Hepatocyte (in vitro differentiated cells): Measurements from ENCODE around the gene EEF2K. TPM values are rescaled to one million over a fixed set of nuclear protein-coding genes. Genes with fewer than 3 reads are reported as not detected.

Experiments used
- DNase-seq: peaks from one replicate; pipeline ENCODE4 v3.0.0-alpha.2; 2016; ENCODE audit warnings: low spot score
- H2AFZ ChIP-seq: fragments of 200-600 bp; sonication (generic); 2 replicates; pipeline ENCODE4 v1.6.0; 2016; ENCODE audit warnings: antibody characterized with exemption, mild to moderate bottlenecking
- H3K27ac ChIP-seq: fragments of 200-600 bp; sonication (generic); 2 replicates; pipeline ENCODE4 v1.5.1; 2016; ENCODE audit warnings: mild to moderate bottlenecking
- H3K27me3 ChIP-seq: fragments of 200-600 bp; sonication (generic); 2 replicates; pipeline ENCODE4 v1.6.1; 2016
- H3K36me3 ChIP-seq: fragments of 200-600 bp; sonication (generic); replicated peaks from 2 replicates; pipeline ENCODE4 v1.5.1; 2016; ENCODE audit warnings: low read depth; ENCODE audit not compliant: insufficient read depth
- H3K4me1 ChIP-seq: fragments of 200-600 bp; sonication (generic); 2 replicates; pipeline ENCODE4 v1.5.1; 2016; ENCODE audit warnings: mild to moderate bottlenecking, moderate library complexity; ENCODE audit not compliant: insufficient read depth
- H3K4me2 ChIP-seq: fragments of 200-600 bp; sonication (generic); 2 replicates; pipeline ENCODE4 v1.6.0; 2016
- H3K4me3 ChIP-seq: fragments of 200-600 bp; sonication (generic); 2 replicates; pipeline ENCODE4 v1.5.1; 2016; ENCODE audit warnings: mild to moderate bottlenecking
- H3K79me2 ChIP-seq: fragments of 200-600 bp; sonication (generic); 2 replicates; pipeline ENCODE4 v1.6.0; 2017; ENCODE audit warnings: mild to moderate bottlenecking
- H3K9me2 ChIP-seq: fragments of 200-600 bp; sonication (generic); replicated peaks from 2 replicates; pipeline ENCODE4 v1.6.0; 2017; ENCODE audit warnings: mild to moderate bottlenecking; ENCODE audit not compliant: insufficient read depth
- H3K9me3 ChIP-seq: fragments of 200-600 bp; sonication (generic); 2 replicates; pipeline ENCODE4 v1.5.1; 2016; ENCODE audit warnings: low read depth, mild to moderate bottlenecking
- H4K20me1 ChIP-seq: fragments of 200-600 bp; sonication (generic); 2 replicates; pipeline ENCODE4 v1.6.0; 2016; ENCODE audit warnings: mild to moderate bottlenecking; ENCODE audit not compliant: insufficient read depth, poor library complexity, severe bottlenecking
- EZH2 ChIP-seq: fragments of 200-600 bp; sonication (generic); IDR thresholded peaks from 2 replicates; pipeline ENCODE4 v1.6.1; 2016; ENCODE audit warnings: antibody characterized with exemption, mild to moderate bottlenecking, borderline replicate concordance
- EZH2phosphoT487 ChIP-seq: fragments of 200-600 bp; sonication (generic); IDR thresholded peaks from one replicate; pipeline ENCODE4 v1.6.1; 2018; ENCODE audit warnings: antibody characterized with exemption, mild to moderate bottlenecking, low read depth, moderate library complexity; ENCODE audit not compliant: unreplicated experiment, severe bottlenecking
- WGBS: methylation state at CpG from one replicate; pipeline ENCODE4 v1.1.6; 2016; ENCODE audit warnings: low lambda C conversion rate; ENCODE audit errors: missing lambda C conversion rate; 5-methylcytosine and 5-hydroxymethylcytosine counted together
- polyA plus RNA-seq: library from polyadenylated mRNA; unstranded; fragments of >200 nt; fragmentation: Nextera tagmentation; extraction: Ambion mirVana; gene quantifications from 2 replicates; pipeline ENCODE4 v1.2.1, GENCODE V29; 2016
- total RNA-seq: library from RNA; depleted of rRNA; stranded (reverse); fragments of >200 nt; gene quantifications from 2 replicates; pipeline ENCODE4 v1.2.3, GENCODE V29; 2014
- TF ChIP-seq, protein P1 (sequence below): fragments of 200-600 bp; sonication (generic); IDR thresholded peaks from 2 replicates; pipeline ENCODE4 v1.5.1; 2016; ENCODE audit warnings: antibody characterized with exemption, mild to moderate bottlenecking; ENCODE audit not compliant: poor library complexity

Gene EEF2K
- total and polyA plus RNA-seq, 2 experiments from 2014 or later: 7.9 to 15.1 TPM

DNA sequence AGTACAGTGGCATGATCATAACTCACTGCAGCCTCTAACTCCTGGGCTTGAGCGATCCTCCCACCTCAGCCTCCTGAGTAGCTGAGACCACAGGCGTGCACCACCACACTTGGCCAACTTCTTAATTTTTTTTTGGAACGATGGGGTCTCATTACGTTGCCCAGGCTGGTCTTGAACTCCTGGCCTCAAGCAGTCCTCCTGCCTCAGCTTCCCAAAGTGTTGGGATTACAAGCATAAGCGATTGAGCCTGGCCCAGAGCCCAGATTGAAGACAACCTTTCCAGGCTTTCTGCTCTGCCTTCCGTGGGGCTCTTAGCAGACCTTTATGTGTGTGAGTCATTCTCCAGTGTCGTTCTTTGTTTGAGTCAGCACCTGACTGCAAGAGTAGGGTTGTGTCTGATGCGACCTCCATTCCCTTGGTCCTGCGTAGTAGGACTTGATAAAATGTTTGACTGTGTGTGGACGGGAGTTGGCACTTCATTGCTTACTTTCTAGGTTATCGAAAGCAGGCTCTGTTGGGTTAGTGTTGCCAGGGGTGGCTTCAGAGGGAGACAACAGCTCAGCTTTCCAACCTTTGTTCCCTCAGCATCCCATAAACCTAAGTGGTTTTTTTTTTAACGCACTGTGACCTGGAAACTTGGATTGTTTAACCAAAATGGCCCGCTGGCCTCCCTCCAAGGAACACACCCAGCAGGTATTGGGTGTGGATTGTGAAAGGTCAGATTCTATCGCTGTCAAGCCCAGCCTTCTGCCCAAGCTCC is 26.4 kb downstream of the EEF2K start:
- H3K9me2 ChIP-seq: no peaks in the 10 kb centered on the region
- H3K4me1 ChIP-seq: peaks cover 5% of the 10 kb centered on the region
- H3K27me3 ChIP-seq: no peaks in the 10 kb centered on the region
- no peaks in the 10 kb centered on the region for H3K36me3 ChIP-seq
- peak overlapping the region; percentile 88 for H3K27ac ChIP-seq
- DNase-seq: peak; percentile 72
- H2AFZ ChIP-seq: peak overlapping the region; percentile 5
- TF ChIP-seq EZH2phosphoT487: no peak
- no peak for TF ChIP-seq EZH2
- TF ChIP-seq, protein P1, sequence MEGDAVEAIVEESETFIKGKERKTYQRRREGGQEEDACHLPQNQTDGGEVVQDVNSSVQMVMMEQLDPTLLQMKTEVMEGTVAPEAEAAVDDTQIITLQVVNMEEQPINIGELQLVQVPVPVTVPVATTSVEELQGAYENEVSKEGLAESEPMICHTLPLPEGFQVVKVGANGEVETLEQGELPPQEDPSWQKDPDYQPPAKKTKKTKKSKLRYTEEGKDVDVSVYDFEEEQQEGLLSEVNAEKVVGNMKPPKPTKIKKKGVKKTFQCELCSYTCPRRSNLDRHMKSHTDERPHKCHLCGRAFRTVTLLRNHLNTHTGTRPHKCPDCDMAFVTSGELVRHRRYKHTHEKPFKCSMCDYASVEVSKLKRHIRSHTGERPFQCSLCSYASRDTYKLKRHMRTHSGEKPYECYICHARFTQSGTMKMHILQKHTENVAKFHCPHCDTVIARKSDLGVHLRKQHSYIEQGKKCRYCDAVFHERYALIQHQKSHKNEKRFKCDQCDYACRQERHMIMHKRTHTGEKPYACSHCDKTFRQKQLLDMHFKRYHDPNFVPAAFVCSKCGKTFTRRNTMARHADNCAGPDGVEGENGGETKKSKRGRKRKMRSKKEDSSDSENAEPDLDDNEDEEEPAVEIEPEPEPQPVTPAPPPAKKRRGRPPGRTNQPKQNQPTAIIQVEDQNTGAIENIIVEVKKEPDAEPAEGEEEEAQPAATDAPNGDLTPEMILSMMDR: no peak
- 61% methylated on average over 14 of the region's 14 CpGs for WGBS
- peak overlapping the region; percentile 58 for H3K4me2 ChIP-seq
- H3K79me2 ChIP-seq: peaks cover 12% of the 10 kb centered on the region
- H4K20me1 ChIP-seq: no peaks in the 10 kb centered on the region
- H3K4me3 ChIP-seq: no peak overlapping the region
- H3K9me3 ChIP-seq: no peaks in the 10 kb centered on the region

DNA sequence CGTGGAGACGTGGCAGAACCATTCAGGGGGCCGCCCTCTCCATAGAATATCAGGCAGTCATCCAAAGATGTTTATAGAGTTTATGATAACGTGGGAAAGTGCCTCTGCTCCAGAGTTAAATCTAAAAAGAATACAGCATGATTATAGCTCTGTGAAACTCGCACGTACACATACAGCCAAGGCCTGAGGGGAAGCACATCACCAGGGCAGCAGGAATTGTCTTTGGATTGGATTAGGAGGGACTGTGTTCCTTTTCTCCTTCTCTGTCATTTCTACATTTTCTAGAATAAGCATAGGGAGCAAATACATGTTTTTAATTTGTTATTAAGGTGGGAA is 26.9 kb downstream of the EEF2K start:
- H2AFZ ChIP-seq: no peak overlapping the region
- peaks cover 5% of the 10 kb centered on the region for H3K4me1 ChIP-seq
- DNase-seq: no peak
- H3K79me2 ChIP-seq: peaks cover 12% of the 10 kb centered on the region
- TF ChIP-seq EZH2 (no peak), EZH2phosphoT487 (no peak)
- TF ChIP-seq, protein P1: no peak
- no peaks in the 10 kb centered on the region for H3K27me3 ChIP-seq
- H3K27ac ChIP-seq: peak overlapping the region; percentile 88
- no peak overlapping the region for H3K4me3 ChIP-seq
- H3K4me2 ChIP-seq: peak overlapping the region; percentile 58
- H3K9me2 ChIP-seq: no peaks in the 10 kb centered on the region
- no peaks in the 10 kb centered on the region for H3K36me3 ChIP-seq
- 36% methylated on average over 6 of the region's 6 CpGs for WGBS
- H4K20me1 ChIP-seq: no peaks in the 10 kb centered on the region
- H3K9me3 ChIP-seq: no peaks in the 10 kb centered on the region

DNA sequence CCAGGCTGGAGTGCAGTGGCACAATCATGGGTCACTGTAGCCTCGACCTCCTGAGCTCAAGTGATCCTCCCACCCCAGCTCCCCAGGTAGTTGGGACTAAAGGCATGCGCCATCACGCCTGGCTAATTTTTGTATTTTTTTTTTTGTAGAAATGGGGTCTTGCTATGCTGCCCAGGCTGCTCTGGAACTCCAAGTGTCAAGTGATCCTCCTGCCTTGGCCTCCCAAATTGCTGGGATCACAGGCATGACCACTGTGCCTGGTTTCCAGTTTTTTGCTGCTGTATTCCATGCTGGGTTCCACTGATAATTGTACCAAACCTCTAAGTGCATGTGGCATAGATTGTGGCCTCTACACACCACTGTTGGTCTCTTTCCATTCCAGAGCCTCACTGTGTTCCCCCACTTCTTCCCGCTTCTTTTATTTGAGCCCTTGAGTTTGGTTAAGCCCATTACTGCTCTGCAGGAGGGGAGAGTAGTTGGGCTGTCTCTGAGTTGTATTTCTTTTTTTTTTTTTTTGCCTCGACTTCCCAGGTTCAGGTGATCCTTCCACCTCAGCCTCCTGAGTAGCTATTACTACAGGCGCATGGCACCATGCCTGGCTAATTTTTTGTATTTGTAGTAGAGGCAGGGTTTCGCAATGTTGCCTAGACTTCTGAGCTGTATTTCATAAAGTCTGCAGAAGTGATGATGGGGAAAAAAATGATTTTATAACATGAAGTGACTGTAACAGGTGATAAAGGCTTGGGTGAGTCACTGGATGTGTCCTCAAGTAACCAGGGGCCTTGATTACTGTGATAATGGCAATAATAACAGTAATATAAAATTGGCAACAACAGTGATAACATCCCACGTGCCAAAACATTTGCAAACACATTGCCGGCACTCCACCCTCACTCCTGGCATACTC is 30.0 kb downstream of the EEF2K start:
- no peak overlapping the region for H2AFZ ChIP-seq
- no peaks in the 10 kb centered on the region for H3K9me2 ChIP-seq
- H3K27ac ChIP-seq: no peak overlapping the region
- no peak overlapping the region for H3K4me3 ChIP-seq
- H3K79me2 ChIP-seq: peaks cover 8% of the 10 kb centered on the region
- H3K9me3 ChIP-seq: no peaks in the 10 kb centered on the region
- 95% methylated on average over 9 of the region's 9 CpGs for WGBS
- H3K4me1 ChIP-seq: peaks cover 5% of the 10 kb centered on the region
- no peaks in the 10 kb centered on the region for H3K27me3 ChIP-seq
- DNase-seq: no peak
- TF ChIP-seq EZH2 (no peak), EZH2phosphoT487 (no peak)
- TF ChIP-seq, protein P1: no peak
- no peak overlapping the region for H3K4me2 ChIP-seq
- no peaks in the 10 kb centered on the region for H3K36me3 ChIP-seq
- no peaks in the 10 kb centered on the region for H4K20me1 ChIP-seq
